Left lung (tissue), 10 donors: ENCODE data around the gene CCND2. TPM values are rescaled to one million over a fixed set of nuclear protein-coding genes. Genes with fewer than 3 reads are reported as not detected.
A peak's percentile ranks its signal among the peaks of the same experiment; 100 is the strongest.

Source experiments
- ATAC-seq: fragments of 200-7000 bp; cut with Tn5 transposase; one replicate; pipeline ENCODE4 v1.9.1; 2020; ENCODE audit warnings: moderate library complexity
- DNase-seq, 4 donors: peaks; one replicate each; pipeline ENCODE4 v3.0.0-alpha.2; 2013 to 2020
- H3K27ac ChIP-seq, 2 donors: fragments of 200-600 bp; sonication (generic) in 1 of 2; one replicate each; pipeline versions ENCODE4 v1.5.0 to v1.8.0; 2020 to 2021
- H3K27me3 ChIP-seq, 2 donors: fragments of 200-600 bp; sonication (generic) in 1 of 2; one replicate each; pipeline versions ENCODE4 v1.5.0 to v1.8.0; 2020 to 2021
- H3K36me3 ChIP-seq, 2 donors: fragments of 200-600 bp; sonication (generic) in 1 of 2; one replicate each; pipeline versions ENCODE4 v1.5.0 to v1.8.0; 2020 to 2021
- H3K4me1 ChIP-seq, 2 donors: fragments of 200-600 bp; one replicate each; pipeline ENCODE4 v1.8.0; 2021
- H3K4me3 ChIP-seq, 2 donors: fragments of 200-600 bp; sonication (generic) in 1 of 2; one replicate each; pipeline versions ENCODE4 v1.5.0 to v1.8.0; 2020 to 2021; ENCODE audit warnings: mild to moderate bottlenecking in 1 of 2
- H3K9me3 ChIP-seq, 2 donors: fragments of 200-600 bp; sonication (generic) in 1 of 2; one replicate each; pipeline versions ENCODE4 v1.5.0 to v1.8.0; 2020 to 2021
- CTCF ChIP-seq, 2 donors: fragments of 200-600 bp; sonication (generic) in 1 of 2; IDR thresholded peaks; one replicate each; pipeline versions ENCODE4 v1.5.0 to v1.8.0; 2021; ENCODE audit warnings: antibody characterized with exemption in 2 of 2
- intact Hi-C, 2 donors: fragments of 100-400 bp; cut with DNase I; formaldehyde crosslinking; loops; one replicate each; pipeline versions ENCODE4 v1.11.2 to v1.14.2; 2022
- polyA plus RNA-seq, 6 donors: library from polyadenylated mRNA; unstranded; fragments of 120-200 nt; gene quantifications; one replicate each; pipeline ENCODE4 v1.2.1, GENCODE V29; 2013; ENCODE audit not compliant: insufficient read length in 6 of 6
- total RNA-seq, 2 donors: library from RNA; stranded (reverse); fragmentation: NEBNext Ultra II Directional; extraction: Animal tissue kit (Norgen Biotek cat#: 25700); gene quantifications; one replicate each; pipeline ENCODE4 v1.2.1, GENCODE V29; 2021
- donor health status: DM: no; HTN: yes; CAD: no.
- donor health status: DM: no; HTN: no; CAD: no.

The CCND2 gene
- total and polyA plus RNA-seq, 8 donors = 45.6 to 203 (median 58.9) TPM

DNA sequence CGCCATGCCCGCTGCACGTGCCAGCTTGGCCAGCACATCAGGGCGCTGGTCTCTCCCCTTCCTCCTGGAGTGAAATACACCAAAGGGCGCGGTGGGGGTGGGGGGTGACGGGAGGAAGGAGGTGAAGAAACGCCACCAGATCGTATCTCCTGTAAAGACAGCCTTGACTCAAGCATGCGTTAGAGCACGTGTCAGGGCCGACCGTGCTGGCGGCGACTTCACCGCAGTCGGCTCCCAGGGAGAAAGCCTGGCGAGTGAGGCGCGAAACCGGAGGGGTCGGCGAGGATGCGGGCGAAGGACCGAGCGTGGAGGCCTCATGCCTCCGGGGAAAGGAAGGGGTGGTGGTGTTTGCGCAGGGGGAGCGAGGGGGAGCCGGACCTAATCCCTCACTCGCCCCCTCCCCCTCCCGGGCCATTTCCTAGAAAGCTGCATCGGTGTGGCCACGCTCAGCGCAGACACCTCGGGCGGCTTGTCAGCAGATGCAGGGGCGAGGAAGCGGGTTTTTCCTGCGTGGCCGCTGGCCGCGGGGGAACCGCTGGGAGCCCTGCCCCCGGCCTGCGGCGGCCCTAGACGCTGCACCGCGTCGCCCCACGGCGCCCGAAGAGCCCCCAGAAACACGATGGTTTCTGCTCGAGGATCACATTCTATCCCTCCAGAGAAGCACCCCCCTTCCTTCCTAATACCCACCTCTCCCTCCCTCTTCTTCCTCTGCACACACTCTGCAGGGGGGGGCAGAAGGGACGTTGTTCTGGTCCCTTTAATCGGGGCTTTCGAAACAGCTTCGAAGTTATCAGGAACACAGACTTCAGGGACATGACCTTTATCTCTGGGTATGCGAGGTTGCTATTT, 914 bp upstream of the CCND2 start:
- Histone ChIP-seq H3K36me3 (no peaks in the 10 kb centered on the region), H3K27ac (peak overlapping the region; percentile 84 to 87), H3K4me1 (peaks cover 29 to 86% of the 10 kb centered on the region in 2 donors), H3K4me3 (peak overlapping the region; percentile 64 to 78), H3K27me3 (peaks cover 17 to 87% of the 10 kb centered on the region in 2 donors), H3K9me3 (no peaks in the 10 kb centered on the region)
- no peak for TF ChIP-seq CTCF (IDR thresholded peaks at IDR 0.05)
- ATAC-seq = peak; percentile 1
- DNase-seq = peak in 3 of 4 donors; percentile 68 to 80 (median 70)
- intact Hi-C loops = loop anchor here in 1 of 2 donors (10.0 kb wide), 1 partner anchor 388 kb away; no protein-coding TSS in a partner anchor

DNA sequence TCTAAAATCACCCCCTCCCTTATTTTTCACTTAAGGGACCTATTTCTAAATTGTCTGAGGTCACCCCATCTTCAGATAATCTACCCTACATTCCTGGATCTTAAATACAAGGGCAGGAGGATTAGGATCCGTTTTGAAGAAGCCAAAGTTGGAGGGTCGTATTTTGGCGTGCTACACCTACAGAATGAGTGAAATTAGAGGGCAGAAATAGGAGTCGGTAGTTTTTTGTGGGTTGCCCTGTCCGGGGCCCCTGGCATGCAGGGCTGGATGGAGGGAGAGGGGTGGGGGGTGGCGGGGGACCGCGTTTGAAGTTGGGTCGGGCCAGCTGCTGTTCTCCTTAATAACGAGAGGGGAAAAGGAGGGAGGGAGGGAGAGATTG, 300 bp upstream of the CCND2 start:
- DNase-seq = no peak
- intact Hi-C loops = loop anchor here in 1 of 2 donors (10.0 kb wide), 1 partner anchor 388 kb away; no protein-coding TSS in a partner anchor
- Histone ChIP-seq H3K9me3 (no peaks in the 10 kb centered on the region), H3K4me3 (peak overlapping the region; percentile 64 to 78), H3K27ac (peak overlapping the region; percentile 84 to 87), H3K27me3 (peaks cover 17 to 81% of the 10 kb centered on the region in 2 donors), H3K36me3 (no peaks in the 10 kb centered on the region), H3K4me1 (peaks cover 31 to 91% of the 10 kb centered on the region in 2 donors)
- no peak for TF ChIP-seq CTCF (IDR thresholded peaks at IDR 0.05)
- ATAC-seq = no peak

- no peaks in the 10 kb centered on the region for H3K9me3 ChIP-seq
- peaks cover 40 to 97% of the 10 kb centered on the region in 2 donors for H3K4me1 ChIP-seq
- peaks cover 15 to 68% of the 10 kb centered on the region in 2 donors for H3K27me3 ChIP-seq
- intact Hi-C loops = loop anchor here in 1 of 2 donors (5.0 to 10.0 kb wide), 3 partner anchors 167 to 390 kb away; no protein-coding TSS in a partner anchor
- H3K27ac ChIP-seq = peak overlapping the region; percentile 75 to 94
- DNase-seq = peak in 3 of 4 donors; percentile 42 to 81 (median 46)
- H3K36me3 ChIP-seq = peaks cover 0 to 2% of the 10 kb centered on the region in 2 donors
- TF ChIP-seq CTCF (IDR thresholded peaks at IDR 0.05) = no peak
- no peak for ATAC-seq
- H3K4me3 ChIP-seq = peak overlapping the region; percentile 64 to 78
Observed at GRCh38 chr12:4274396-4275015, 944 bp downstream of the CCND2 start.

DNA sequence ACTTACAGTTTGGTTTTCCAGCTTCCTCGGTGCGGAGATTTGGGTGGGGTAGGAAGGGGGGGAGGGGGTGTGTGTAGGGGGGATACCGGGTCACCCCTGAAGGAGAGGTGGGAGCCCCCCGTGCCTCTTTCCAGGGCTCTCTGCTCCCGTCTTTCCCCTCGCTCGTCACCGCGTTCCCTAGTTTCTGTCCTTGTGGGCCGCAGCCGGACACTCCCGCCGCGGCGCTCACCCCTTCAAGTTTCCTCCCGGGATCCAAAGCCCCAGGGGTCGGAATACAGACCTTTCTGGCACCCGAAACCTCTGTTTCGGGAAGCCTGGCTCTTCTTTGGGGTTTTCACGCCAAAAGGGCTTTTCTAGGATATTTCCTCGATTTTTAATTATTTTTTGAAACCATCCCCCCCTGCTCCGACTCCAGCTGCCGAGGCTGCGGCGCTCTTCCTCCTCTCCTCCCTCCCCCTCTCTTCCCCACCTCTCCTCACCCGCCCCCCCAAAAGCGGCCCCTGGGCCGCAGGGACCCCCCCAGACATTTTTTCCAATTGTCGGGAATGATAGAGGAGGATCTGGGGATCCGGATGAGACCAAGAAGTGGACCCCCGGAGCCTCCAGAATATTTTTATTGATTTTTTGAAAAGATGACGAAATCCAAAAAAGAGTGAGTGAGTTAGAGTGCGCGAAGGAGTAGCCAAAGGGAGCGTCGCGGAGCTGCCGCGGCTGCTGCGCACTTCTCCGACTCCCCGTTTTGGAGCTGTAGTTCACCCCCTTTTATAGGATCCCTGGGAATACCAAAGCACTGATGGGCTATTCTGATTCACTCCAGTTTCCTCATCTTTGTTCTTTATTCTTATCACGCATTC, 1.7 kb downstream of the CCND2 start:
- Histone ChIP-seq H3K27ac (peak overlapping the region; percentile 75 to 94), H3K27me3 (peaks cover 8 to 61% of the 10 kb centered on the region in 2 donors), H3K36me3 (peaks cover 0 to 9% of the 10 kb centered on the region in 2 donors), H3K4me3 (peak overlapping the region; percentile 64 to 78), H3K9me3 (no peaks in the 10 kb centered on the region), H3K4me1 (peaks cover 41 to 96% of the 10 kb centered on the region in 2 donors)
- ATAC-seq (no peak), DNase-seq (peak in 3 of 4 donors; percentile 54 to 81 (median 58))
- intact Hi-C loops = loop anchor here in 1 of 2 donors (5.0 to 10.0 kb wide), 3 partner anchors 168 to 390 kb away; no protein-coding TSS in a partner anchor
- no peak for TF ChIP-seq CTCF (IDR thresholded peaks at IDR 0.05)
